HCT116 (cell line): Measurements from ENCODE around the gene EARS2. TPM values are rescaled to one million over a fixed set of nuclear protein-coding genes. Genes with fewer than 3 reads are reported as not detected.

Source experiments
- ATAC-seq: fragments of 200-7000 bp; cut with Tn5 transposase; 2 replicates; pipeline ENCODE4 v1.9.1; 2020; ENCODE audit warnings: mild to moderate bottlenecking, moderate library complexity
- BruUV-seq: library from RNA; stranded (reverse); fragments of 400-500 nt; replicated peaks from 2 replicates; lab custom pipeline; 2021; lab: Mats Ljungman, UMichigan
- CTCF ChIA-PET: fragments of 300-600 bp; sonication (Branson Sonifier 250); formaldehyde crosslinking; loops from one replicate; lab custom pipeline; 2021; ENCODE audit warnings: antibody characterized with exemption; lab: Charles Lee
- POLR2A ChIA-PET: fragments of 300-600, 350-600 bp; sonication (Branson Sonifier 250); formaldehyde crosslinking; loops from one replicate; lab custom pipeline; 2021; ENCODE audit warnings: antibody characterized with exemption; lab: Charles Lee
- RAD21 ChIA-PET, 2 experiments: fragments of 300-600 bp; sonication (Branson Sonifier 250); formaldehyde crosslinking; loops; one replicate each; lab custom pipeline; 2023; ENCODE audit warnings: low total read pairs in 2 of 2; ENCODE audit not compliant: uncharacterized antibody in 2 of 2, unreplicated experiment in 2 of 2, low non-redundant PET in 1 of 2; lab: Charles Lee
- DNase-seq: peaks from one replicate; pipeline ENCODE4 v3.0.0-alpha.2; 2010; ENCODE audit warnings: low read depth, low spot score
- H2AFZ ChIP-seq: fragments of 200-600 bp; shearing (Covaris generic), sonication (generic); 2 replicates; pipeline ENCODE4 v1.6.1; 2017; ENCODE audit warnings: low read depth, mixed run types, mixed read lengths, antibody characterized with exemption, low read length; ENCODE audit not compliant: poor library complexity, severe bottlenecking
- H3K27ac ChIP-seq: 2 replicates; pipeline ENCODE4 v1.5.1; 2012; ENCODE audit warnings: low read depth, low read length
- H3K27me3 ChIP-seq: fragments of 200-600 bp; sonication (generic); 2 replicates; pipeline ENCODE4 v1.6.1; 2016; ENCODE audit warnings: mixed run types, low read length, mixed read lengths; ENCODE audit not compliant: insufficient read depth
- H3K36me3 ChIP-seq, 2 experiments: fragments of 200-500 bp in 1 of 2; fragments of 200-600 bp in 1 of 2; sonication (Bioruptor generic) in 1 of 2; sonication (generic) in 1 of 2; 2 replicates each; pipeline versions ENCODE4 v1.5.1 to v1.6.1; 2014 to 2016; ENCODE audit warnings: low read length in 2 of 2, inconsistent platforms in 1 of 2, mixed read lengths in 1 of 2, mixed run types in 1 of 2; ENCODE audit not compliant: insufficient read depth in 2 of 2, control insufficient read depth in 1 of 2
- H3K4me1 ChIP-seq, 2 experiments: fragments of 200-600 bp in 1 of 2; sonication (generic) in 1 of 2; 2 replicates each; pipeline versions ENCODE4 v1.5.1 to v1.6.1; 2012 to 2017; ENCODE audit warnings: low read length in 2 of 2, inconsistent platforms in 1 of 2, mild to moderate bottlenecking in 1 of 2, mixed read lengths in 1 of 2, mixed run types in 1 of 2, moderate library complexity in 1 of 2; ENCODE audit not compliant: insufficient read depth in 2 of 2, control insufficient read depth in 1 of 2
- H3K4me2 ChIP-seq: fragments of 200-600 bp; sonication (generic); 2 replicates; pipeline ENCODE4 v1.6.1; 2017; ENCODE audit warnings: mixed run types, low read length, mixed read lengths
- H3K4me3 ChIP-seq, 2 experiments: fragments of 200-600 bp in 1 of 2; sonication (generic) in 1 of 2; replicated peaks in 1 of 2; 2 replicates each; pipeline ENCODE4 v1.5.1; 2011 to 2016; ENCODE audit warnings: low read length in 2 of 2, control low read depth in 1 of 2, low read depth in 1 of 2, mild to moderate bottlenecking in 1 of 2, mixed read lengths in 1 of 2, mixed run types in 1 of 2
- H3K79me2 ChIP-seq: fragments of 200-600 bp; sonication (generic); 2 replicates; pipeline ENCODE4 v1.6.1; 2017; ENCODE audit warnings: mild to moderate bottlenecking, mixed run types, low read length, moderate library complexity, mixed read lengths; ENCODE audit not compliant: insufficient read depth
- H3K9ac ChIP-seq: fragments of 200-600 bp; sonication (generic); 2 replicates; pipeline ENCODE4 v1.6.1; 2016; ENCODE audit warnings: low read length, mixed read lengths
- H3K9me2 ChIP-seq: fragments of 200-600 bp; sonication (generic), shearing (Covaris generic); 2 replicates; pipeline ENCODE4 v1.6.1; 2017; ENCODE audit warnings: mixed run types, mild to moderate bottlenecking, moderate library complexity; ENCODE audit not compliant: insufficient read depth
- H3K9me3 ChIP-seq, 2 experiments: fragments of 200-500 bp in 1 of 2; fragments of 200-600 bp in 1 of 2; sonication (Bioruptor generic) in 1 of 2; sonication (generic) in 1 of 2; 2 replicates each; pipeline ENCODE4 v1.6.1; 2014 to 2017; ENCODE audit warnings: low read length in 2 of 2, mixed read lengths in 2 of 2, inconsistent platforms in 1 of 2, low read depth in 1 of 2, mild to moderate bottlenecking in 1 of 2, mixed run types in 1 of 2, moderate library complexity in 1 of 2; ENCODE audit not compliant: control insufficient read depth in 1 of 2, insufficient read depth in 1 of 2
- H4K20me1 ChIP-seq: fragments of 200-600 bp; sonication (generic), shearing (Covaris generic); 2 replicates; pipeline ENCODE4 v1.6.1; 2017; ENCODE audit warnings: mixed run types, mild to moderate bottlenecking, moderate library complexity; ENCODE audit not compliant: insufficient read depth
- ATF3 ChIP-seq: IDR thresholded peaks from 2 replicates; pipeline ENCODE4 v1.6.1; 2012
- CBX3 ChIP-seq: IDR thresholded peaks from 2 replicates; pipeline ENCODE4 v1.6.1; 2012; ENCODE audit warnings: low read depth
- CEBPB ChIP-seq: IDR thresholded peaks from 2 replicates; pipeline ENCODE4 v1.6.1; 2012; ENCODE audit warnings: low read depth
- EGR1 ChIP-seq: IDR thresholded peaks from 2 replicates; pipeline ENCODE4 v1.6.1; 2012; ENCODE audit warnings: low read depth
- EZH2 ChIP-seq: fragments of 200-600 bp; sonication (generic); IDR thresholded peaks from 2 replicates; pipeline ENCODE4 v1.6.1; 2017; ENCODE audit warnings: antibody characterized with exemption, mixed run types
- EZH2phosphoT487 ChIP-seq: fragments of 200-600 bp; IDR thresholded peaks from 2 replicates; pipeline ENCODE4 v1.6.1; 2018; ENCODE audit warnings: antibody characterized with exemption, borderline replicate concordance
- FOSL1 ChIP-seq: IDR thresholded peaks from 2 replicates; pipeline ENCODE4 v1.6.1; 2012; ENCODE audit warnings: low read depth
- JUND ChIP-seq: IDR thresholded peaks from 2 replicates; pipeline ENCODE4 v1.6.1; 2012
- POLR2A ChIP-seq: IDR thresholded peaks from 2 replicates; pipeline ENCODE4 v1.7.0; 2011; ENCODE audit warnings: borderline replicate concordance; ENCODE audit not compliant: insufficient read depth, insufficient read length; ENCODE audit errors: extremely low read depth
- POLR2AphosphoS5 ChIP-seq: IDR thresholded peaks from 2 replicates; pipeline ENCODE4 v1.6.1; 2011; ENCODE audit warnings: mild to moderate bottlenecking, low read depth, low read length, moderate library complexity
- RAD21 ChIP-seq: IDR thresholded peaks from 2 replicates; pipeline ENCODE4 v1.6.1; 2012; ENCODE audit warnings: low read depth, mild to moderate bottlenecking
- REST ChIP-seq: IDR thresholded peaks from 2 replicates; pipeline ENCODE4 v1.6.1; 2012; ENCODE audit warnings: low read depth
- SIN3A ChIP-seq: IDR thresholded peaks from 2 replicates; pipeline ENCODE4 v1.6.1; 2012; ENCODE audit warnings: low read depth
- SRF ChIP-seq: IDR thresholded peaks from 2 replicates; pipeline ENCODE4 v1.6.1; 2012; ENCODE audit warnings: low read depth
- TCF7L2 ChIP-seq: IDR thresholded peaks from 2 replicates; pipeline ENCODE4 v1.7.0; 2011; ENCODE audit warnings: borderline replicate concordance, inconsistent platforms; ENCODE audit not compliant: insufficient read depth, insufficient read length; ENCODE audit errors: extremely low read depth
- YY1 ChIP-seq: IDR thresholded peaks from 2 replicates; pipeline ENCODE4 v1.6.1; 2011; ENCODE audit warnings: low read length, low read depth, moderate library complexity, mild to moderate bottlenecking; ENCODE audit not compliant: insufficient replicate concordance; ENCODE audit errors: extremely low read depth
- ZBTB33 ChIP-seq: IDR thresholded peaks from 2 replicates; pipeline ENCODE4 v1.6.1; 2011; ENCODE audit warnings: mild to moderate bottlenecking, low read length, moderate library complexity; ENCODE audit not compliant: insufficient replicate concordance; ENCODE audit errors: extremely low read depth
- intact Hi-C: fragments of 100-400 bp; cut with micrococcal nuclease; formaldehyde crosslinking; loops from 2 replicates; pipeline ENCODE4 v1.10.0; 2022
- total RNA-seq: library from RNA; stranded (reverse); gene quantifications from one replicate; pipeline ENCODE4 v1.2.1, GENCODE V29; 2021; ENCODE audit not compliant: unreplicated experiment
- TF ChIP-seq, protein P1 (sequence below), 3 experiments: fragments of 200-600 bp in 1 of 3; sonication (generic) in 1 of 3; IDR thresholded peaks in 2 of 3; conservative IDR thresholded peaks in 1 of 3; 2 replicates each; pipeline ENCODE4 v1.5.1; 2012 to 2017; ENCODE audit warnings: low read depth in 2 of 3, low read length in 2 of 3, antibody characterized with exemption in 1 of 3, borderline replicate concordance in 1 of 3, control low read depth in 1 of 3, mild to moderate bottlenecking in 1 of 3, mixed read lengths in 1 of 3, mixed run types in 1 of 3, moderate library complexity in 1 of 3; ENCODE audit not compliant: insufficient read depth in 1 of 3

Gene EARS2
- total RNA-seq, 1 experiment from 2014 or later: 35.6 TPM

GRCh38 chr16:23482778-23483177, 74.4 kb downstream of the EARS2 start:
- BruUV-seq: no TSS peak
- RAD21 ChIA-PET: no interaction called here

More at GRCh38 chr16:23482778-23483177, 74.4 kb downstream of the EARS2 start:
- no peak for DNase-seq
- Histone ChIP-seq H3K27me3 (no peaks in the 10 kb centered on the region), H3K9me3 (no peaks in the 10 kb centered on the region), H2AFZ (no peak overlapping the region), H3K36me3 (peaks cover 59 to 71% of the 10 kb centered on the region in 2 experiments; a peak in 3 of 4 replicates), H3K4me1 (no peaks in the 10 kb centered on the region), H3K79me2 (no peaks in the 10 kb centered on the region), H3K27ac (no peak overlapping the region), H3K9ac (no peak overlapping the region), H3K9me2 (no peaks in the 10 kb centered on the region)
- CTCF ChIA-PET: no interaction called here
- POLR2A ChIA-PET: no interaction called here
- intact Hi-C loops: no loop called here
- TF ChIP-seq JUND (no peak), ZBTB33 (no peak), EZH2 (no peak), TCF7L2 (no peak), SIN3A (no peak), POLR2A (no peak), YY1 (no peak), CEBPB (no peak), RAD21 (no peak), FOSL1 (no peak), ATF3 (no peak), SRF (no peak), CBX3 (no peak), POLR2AphosphoS5 (no peak), REST (no peak), EZH2phosphoT487 (no peak), EGR1 (no peak)
- TF ChIP-seq, protein P1, sequence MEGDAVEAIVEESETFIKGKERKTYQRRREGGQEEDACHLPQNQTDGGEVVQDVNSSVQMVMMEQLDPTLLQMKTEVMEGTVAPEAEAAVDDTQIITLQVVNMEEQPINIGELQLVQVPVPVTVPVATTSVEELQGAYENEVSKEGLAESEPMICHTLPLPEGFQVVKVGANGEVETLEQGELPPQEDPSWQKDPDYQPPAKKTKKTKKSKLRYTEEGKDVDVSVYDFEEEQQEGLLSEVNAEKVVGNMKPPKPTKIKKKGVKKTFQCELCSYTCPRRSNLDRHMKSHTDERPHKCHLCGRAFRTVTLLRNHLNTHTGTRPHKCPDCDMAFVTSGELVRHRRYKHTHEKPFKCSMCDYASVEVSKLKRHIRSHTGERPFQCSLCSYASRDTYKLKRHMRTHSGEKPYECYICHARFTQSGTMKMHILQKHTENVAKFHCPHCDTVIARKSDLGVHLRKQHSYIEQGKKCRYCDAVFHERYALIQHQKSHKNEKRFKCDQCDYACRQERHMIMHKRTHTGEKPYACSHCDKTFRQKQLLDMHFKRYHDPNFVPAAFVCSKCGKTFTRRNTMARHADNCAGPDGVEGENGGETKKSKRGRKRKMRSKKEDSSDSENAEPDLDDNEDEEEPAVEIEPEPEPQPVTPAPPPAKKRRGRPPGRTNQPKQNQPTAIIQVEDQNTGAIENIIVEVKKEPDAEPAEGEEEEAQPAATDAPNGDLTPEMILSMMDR (IDR thresholded peaks at IDR 0.05 in 2 of 3, conservative IDR thresholded peaks at IDR 0.05 in 1 of 3; ENCODE audit: borderline replicate concordance in 1 of 3, insufficient read depth in 1 of 3, low read depth in 2 of 3, low read length in 2 of 3): no peak
- TF ChIP-seq, all 23 proteins: peak for 0
- Histone ChIP-seq H3K4me3 (no peak overlapping the region), H3K4me2 (no peak overlapping the region), H4K20me1 (no peaks in the 10 kb centered on the region; the same call in 1 of the 2 replicates)
- ATAC-seq: no peak
